SK-N-SH (cell line): ENCODE results near the gene SKIL.

ENCODE experiments used
- CHD2 ChIP-seq: fragments of 150-350 bp; IDR thresholded peaks from 2 replicates; pipeline ENCODE4 v1.6.1; 2018; ENCODE audit warnings: low read length; ENCODE audit not compliant: partially characterized antibody
- EP300 ChIP-seq, 2 experiments: IDR thresholded peaks; 2 replicates each; pipeline versions ENCODE4 v1.4.0 to v1.6.1; 2012; ENCODE audit warnings: borderline replicate concordance in 1 of 2, low read depth in 1 of 2, low read length in 1 of 2
- FOXJ3 ChIP-seq: sonication (generic); formaldehyde crosslinking; IDR thresholded peaks from 2 replicates; pipeline ENCODE4 v1.5.1; 2020; ENCODE audit warnings: mild to moderate bottlenecking, missing genetic modification reagents
- GATA2 ChIP-seq: sonication (generic); formaldehyde crosslinking; IDR thresholded peaks from 2 replicates; pipeline ENCODE4 v1.5.0; 2020; ENCODE audit warnings: mild to moderate bottlenecking, missing genetic modification reagents
- RCOR1 ChIP-seq: fragments of 150-350 bp; IDR thresholded peaks from 2 replicates; pipeline ENCODE4 v1.6.1; 2017; ENCODE audit warnings: antibody characterized with exemption, low read length
- TF ChIP-seq, protein P1 (sequence below): fragments of 200-600 bp; sonication (generic); IDR thresholded peaks from 2 replicates; pipeline ENCODE4 v1.6.1; 2017; ENCODE audit warnings: antibody characterized with exemption, mild to moderate bottlenecking, moderate library complexity
- TF ChIP-seq, protein P2 (sequence below): IDR thresholded peaks from 2 replicates; pipeline ENCODE4 v1.6.1; 2012; ENCODE audit warnings: mild to moderate bottlenecking, low read depth, low read length, moderate library complexity

DNA sequence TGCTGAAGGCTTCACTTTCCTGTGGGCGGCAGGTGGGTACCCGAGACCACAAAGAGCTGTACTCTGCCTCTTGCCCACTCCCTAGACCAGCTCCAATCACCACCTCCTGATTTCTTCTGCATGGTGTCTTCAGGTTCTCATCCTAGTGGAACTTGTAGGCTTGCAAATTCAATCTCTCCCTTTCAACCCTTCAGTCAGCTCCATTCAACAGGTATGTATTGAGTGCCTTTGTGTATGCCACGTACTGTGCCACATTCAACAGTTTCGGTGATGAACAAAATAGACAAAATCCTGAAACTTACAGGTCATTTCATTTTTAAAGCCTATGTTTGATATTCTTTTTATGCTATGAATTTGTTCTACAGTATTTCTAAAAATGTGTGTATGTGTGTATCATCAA lies 55.8 kb downstream of the SKIL start:
- TF ChIP-seq, protein P1, sequence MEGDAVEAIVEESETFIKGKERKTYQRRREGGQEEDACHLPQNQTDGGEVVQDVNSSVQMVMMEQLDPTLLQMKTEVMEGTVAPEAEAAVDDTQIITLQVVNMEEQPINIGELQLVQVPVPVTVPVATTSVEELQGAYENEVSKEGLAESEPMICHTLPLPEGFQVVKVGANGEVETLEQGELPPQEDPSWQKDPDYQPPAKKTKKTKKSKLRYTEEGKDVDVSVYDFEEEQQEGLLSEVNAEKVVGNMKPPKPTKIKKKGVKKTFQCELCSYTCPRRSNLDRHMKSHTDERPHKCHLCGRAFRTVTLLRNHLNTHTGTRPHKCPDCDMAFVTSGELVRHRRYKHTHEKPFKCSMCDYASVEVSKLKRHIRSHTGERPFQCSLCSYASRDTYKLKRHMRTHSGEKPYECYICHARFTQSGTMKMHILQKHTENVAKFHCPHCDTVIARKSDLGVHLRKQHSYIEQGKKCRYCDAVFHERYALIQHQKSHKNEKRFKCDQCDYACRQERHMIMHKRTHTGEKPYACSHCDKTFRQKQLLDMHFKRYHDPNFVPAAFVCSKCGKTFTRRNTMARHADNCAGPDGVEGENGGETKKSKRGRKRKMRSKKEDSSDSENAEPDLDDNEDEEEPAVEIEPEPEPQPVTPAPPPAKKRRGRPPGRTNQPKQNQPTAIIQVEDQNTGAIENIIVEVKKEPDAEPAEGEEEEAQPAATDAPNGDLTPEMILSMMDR: no peak
- TF ChIP-seq EP300 (IDR thresholded peaks at IDR 0.05; ENCODE audit: borderline replicate concordance in 1 of 2, low read depth in 1 of 2, low read length in 1 of 2) (no peak), RCOR1 (no peak), GATA2 (no peak), FOXJ3 (CRISPR knock-in tag) (no peak), CHD2 (no peak)
- TF ChIP-seq, protein P2, sequence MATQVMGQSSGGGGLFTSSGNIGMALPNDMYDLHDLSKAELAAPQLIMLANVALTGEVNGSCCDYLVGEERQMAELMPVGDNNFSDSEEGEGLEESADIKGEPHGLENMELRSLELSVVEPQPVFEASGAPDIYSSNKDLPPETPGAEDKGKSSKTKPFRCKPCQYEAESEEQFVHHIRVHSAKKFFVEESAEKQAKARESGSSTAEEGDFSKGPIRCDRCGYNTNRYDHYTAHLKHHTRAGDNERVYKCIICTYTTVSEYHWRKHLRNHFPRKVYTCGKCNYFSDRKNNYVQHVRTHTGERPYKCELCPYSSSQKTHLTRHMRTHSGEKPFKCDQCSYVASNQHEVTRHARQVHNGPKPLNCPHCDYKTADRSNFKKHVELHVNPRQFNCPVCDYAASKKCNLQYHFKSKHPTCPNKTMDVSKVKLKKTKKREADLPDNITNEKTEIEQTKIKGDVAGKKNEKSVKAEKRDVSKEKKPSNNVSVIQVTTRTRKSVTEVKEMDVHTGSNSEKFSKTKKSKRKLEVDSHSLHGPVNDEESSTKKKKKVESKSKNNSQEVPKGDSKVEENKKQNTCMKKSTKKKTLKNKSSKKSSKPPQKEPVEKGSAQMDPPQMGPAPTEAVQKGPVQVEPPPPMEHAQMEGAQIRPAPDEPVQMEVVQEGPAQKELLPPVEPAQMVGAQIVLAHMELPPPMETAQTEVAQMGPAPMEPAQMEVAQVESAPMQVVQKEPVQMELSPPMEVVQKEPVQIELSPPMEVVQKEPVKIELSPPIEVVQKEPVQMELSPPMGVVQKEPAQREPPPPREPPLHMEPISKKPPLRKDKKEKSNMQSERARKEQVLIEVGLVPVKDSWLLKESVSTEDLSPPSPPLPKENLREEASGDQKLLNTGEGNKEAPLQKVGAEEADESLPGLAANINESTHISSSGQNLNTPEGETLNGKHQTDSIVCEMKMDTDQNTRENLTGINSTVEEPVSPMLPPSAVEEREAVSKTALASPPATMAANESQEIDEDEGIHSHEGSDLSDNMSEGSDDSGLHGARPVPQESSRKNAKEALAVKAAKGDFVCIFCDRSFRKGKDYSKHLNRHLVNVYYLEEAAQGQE: no peak
